GM10266 (cell line): ENCODE measurements around the gene STRN.

Experiments used
- DNase-seq: peaks from one replicate; pipeline ENCODE4 v3.0.0; 2012; ENCODE audit errors: extremely low spot score
- TF ChIP-seq, protein P1 (sequence below): IDR thresholded peaks from 2 replicates; pipeline ENCODE4 v1.5.1; 2012; ENCODE audit warnings: mild to moderate bottlenecking, low read depth; ENCODE audit not compliant: control insufficient read depth, insufficient read depth; ENCODE audit errors: missing control alignments

Gene STRN

GRCh38 chr2:36824273-36824672 lies 142.1 kb downstream of the STRN start:
- TF ChIP-seq, protein P1, sequence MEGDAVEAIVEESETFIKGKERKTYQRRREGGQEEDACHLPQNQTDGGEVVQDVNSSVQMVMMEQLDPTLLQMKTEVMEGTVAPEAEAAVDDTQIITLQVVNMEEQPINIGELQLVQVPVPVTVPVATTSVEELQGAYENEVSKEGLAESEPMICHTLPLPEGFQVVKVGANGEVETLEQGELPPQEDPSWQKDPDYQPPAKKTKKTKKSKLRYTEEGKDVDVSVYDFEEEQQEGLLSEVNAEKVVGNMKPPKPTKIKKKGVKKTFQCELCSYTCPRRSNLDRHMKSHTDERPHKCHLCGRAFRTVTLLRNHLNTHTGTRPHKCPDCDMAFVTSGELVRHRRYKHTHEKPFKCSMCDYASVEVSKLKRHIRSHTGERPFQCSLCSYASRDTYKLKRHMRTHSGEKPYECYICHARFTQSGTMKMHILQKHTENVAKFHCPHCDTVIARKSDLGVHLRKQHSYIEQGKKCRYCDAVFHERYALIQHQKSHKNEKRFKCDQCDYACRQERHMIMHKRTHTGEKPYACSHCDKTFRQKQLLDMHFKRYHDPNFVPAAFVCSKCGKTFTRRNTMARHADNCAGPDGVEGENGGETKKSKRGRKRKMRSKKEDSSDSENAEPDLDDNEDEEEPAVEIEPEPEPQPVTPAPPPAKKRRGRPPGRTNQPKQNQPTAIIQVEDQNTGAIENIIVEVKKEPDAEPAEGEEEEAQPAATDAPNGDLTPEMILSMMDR: no peak
- no peak for DNase-seq

DNA sequence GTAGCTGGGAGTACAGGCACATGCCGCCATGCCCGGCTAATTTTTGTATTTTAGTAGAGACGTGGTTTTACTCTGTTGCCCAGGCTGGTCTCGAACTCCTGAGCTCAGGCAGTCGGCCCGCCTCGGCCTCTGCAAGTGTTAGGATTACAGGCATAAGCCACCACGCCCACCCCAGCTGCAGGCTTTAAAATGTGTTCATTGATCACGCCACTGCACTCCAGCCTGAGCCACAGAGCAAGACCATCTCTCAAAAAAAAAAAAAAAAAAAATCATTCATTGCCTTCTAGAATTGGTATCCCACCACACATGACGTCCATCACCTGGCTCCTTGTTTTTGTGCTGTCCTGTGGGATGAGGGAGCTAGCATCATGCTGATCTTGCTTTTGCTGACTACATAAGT lies 142.5 kb downstream of the STRN start:
- no peak for DNase-seq
- TF ChIP-seq, protein P1: no peak

DNA sequence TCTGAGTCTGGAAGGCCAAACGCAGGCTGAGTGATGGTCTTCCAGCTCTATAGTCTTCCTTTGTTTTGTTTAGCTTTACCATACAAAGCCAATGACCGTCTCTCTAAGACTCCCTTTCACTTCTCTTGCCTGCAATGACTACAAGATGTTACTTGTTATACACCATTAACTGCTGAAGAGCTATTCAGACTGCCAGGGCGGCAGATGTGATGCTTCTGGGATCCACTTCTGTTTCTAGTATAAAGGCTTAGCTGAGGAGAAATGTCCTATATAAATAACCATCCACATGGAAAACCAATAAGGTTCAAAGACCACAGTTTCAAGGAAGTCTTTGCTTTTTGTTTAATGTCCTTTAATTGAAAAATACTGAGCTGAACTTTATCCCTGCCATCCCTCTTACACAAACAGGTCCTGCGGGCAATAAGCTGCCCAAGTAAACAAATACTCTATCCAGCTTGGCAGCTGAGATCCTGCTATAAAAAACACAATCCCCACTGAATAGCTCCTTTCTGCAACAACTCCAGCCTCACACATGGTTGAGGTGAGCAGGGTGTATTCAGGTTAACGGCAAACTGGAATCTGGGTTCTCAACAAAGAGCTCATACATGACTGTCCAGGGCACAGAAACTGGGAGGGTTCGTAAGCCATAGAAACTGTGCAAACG lies 145.3 kb downstream of the STRN start:
- TF ChIP-seq, protein P1: no peak
- no peak for DNase-seq

DNA sequence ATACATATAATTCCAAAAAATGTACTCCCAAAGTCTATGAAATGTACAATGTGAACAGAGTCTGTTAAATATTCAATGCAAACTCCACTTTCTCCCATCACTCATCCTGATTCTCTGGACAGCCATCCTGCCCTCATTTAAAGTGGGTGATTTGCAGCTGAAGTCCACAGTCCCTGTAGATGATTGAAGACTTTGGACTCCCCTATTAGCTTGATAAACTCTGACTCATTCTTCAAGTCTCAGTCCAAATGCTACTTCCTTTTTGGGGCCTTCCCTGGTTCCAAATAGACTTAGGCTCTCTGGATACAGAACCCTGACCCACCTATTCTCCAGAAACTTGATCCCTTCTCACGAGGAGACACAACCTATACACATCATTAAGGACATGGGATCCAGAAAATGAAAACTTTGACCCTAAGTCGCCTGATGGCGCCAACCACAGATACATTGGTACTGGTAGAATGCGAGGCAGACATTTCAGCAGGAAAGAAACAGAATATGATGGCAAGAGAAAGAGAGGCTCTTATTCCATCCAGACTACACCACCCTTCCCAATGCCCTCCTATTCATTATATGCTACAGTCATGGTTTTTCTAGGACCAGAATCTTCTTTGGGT lies 147.1 kb downstream of the STRN start:
- DNase-seq: no peak

GRCh38 chr2:36818542-36818941 lies 147.8 kb downstream of the STRN start:
- DNase-seq: no peak
- TF ChIP-seq, protein P1: no peak

More for the DNA sequence above, 147.1 kb downstream of the STRN start:
- TF ChIP-seq, protein P1: no peak

DNA sequence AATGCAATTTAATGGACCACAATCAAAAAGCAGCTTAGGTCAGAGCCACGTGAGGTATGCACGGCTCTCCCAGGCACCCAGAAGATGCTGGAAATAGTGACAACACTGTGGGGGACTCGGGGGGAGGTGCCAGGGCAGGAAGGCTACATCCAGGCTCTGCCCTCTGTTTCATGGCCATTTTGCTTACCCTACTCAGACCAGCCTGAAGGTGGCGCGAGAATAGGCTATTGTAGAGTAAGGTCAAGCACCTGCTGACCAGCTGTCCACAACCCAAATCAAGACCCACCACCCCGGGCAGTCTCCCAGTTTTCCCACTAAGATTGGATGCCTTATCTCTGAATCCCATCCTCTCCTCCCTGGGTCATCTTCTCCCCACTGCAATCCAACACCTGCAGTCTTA lies 154.1 kb downstream of the STRN start:
- DNase-seq: peak; percentile 14

GRCh38 chr2:36811071-36811470 lies 155.3 kb downstream of the STRN start:
- no peak for DNase-seq
- TF ChIP-seq, protein P1: no peak

More for the DNA sequence above, 154.1 kb downstream of the STRN start:
- TF ChIP-seq, protein P1: peak; percentile 31
